ENCODE results near the gene CTXN1.

- TF ChIP-seq CTCF (IDR thresholded peaks at IDR 0.05) = no peak
- no peak for TF ChIP-seq POLR2A (IDR thresholded peaks at IDR 0.05)
Measured at GRCh38 chr19:7941895-7942596, 16.1 kb upstream of the CTXN1 start.

Data from thyroid gland (tissue), 4 donors.